Calu3 (cell line): ENCODE data around the gene ARID1A. TPM values are rescaled to one million over a fixed set of nuclear protein-coding genes. Genes with fewer than 3 reads are reported as not detected.

Source experiments
- BruUV-seq: library from RNA; stranded (reverse); fragments of 400-500 nt; replicated peaks from 2 replicates; lab custom pipeline; 2021; lab: Mats Ljungman, UMichigan
- CTCF ChIA-PET: fragments of 300-600 bp; sonication (Branson Sonifier 250); formaldehyde crosslinking; loops from one replicate; lab custom pipeline; 2022; ENCODE audit warnings: antibody characterized with exemption; lab: Charles Lee
- DNase-seq: peaks from one replicate; pipeline ENCODE4 v3.0.0; 2022
- H3K27ac Mint-ChIP-seq: one replicate; pipeline ENCODE4 v1.8.0; 2022; ENCODE audit warnings: mixed read lengths; ENCODE audit not compliant: unreplicated experiment
- H3K27me3 Mint-ChIP-seq: one replicate; pipeline ENCODE4 v1.8.0; 2022; ENCODE audit warnings: mixed read lengths; ENCODE audit not compliant: unreplicated experiment
- H3K36me3 Mint-ChIP-seq: one replicate; pipeline ENCODE4 v1.8.0; 2022; ENCODE audit warnings: mild to moderate bottlenecking, moderate library complexity, mixed read lengths; ENCODE audit not compliant: insufficient read depth, unreplicated experiment
- H3K4me1 Mint-ChIP-seq: one replicate; pipeline ENCODE4 v1.8.0; 2022; ENCODE audit warnings: mild to moderate bottlenecking, low read depth, mixed read lengths; ENCODE audit not compliant: unreplicated experiment
- H3K4me3 Mint-ChIP-seq: one replicate; pipeline ENCODE4 v1.8.0; 2022; ENCODE audit warnings: mild to moderate bottlenecking, low read depth, moderate library complexity, mixed read lengths; ENCODE audit not compliant: unreplicated experiment
- H3K9me3 Mint-ChIP-seq: one replicate; pipeline ENCODE4 v1.8.0; 2022; ENCODE audit warnings: low read depth, mixed read lengths; ENCODE audit not compliant: unreplicated experiment
- intact Hi-C: fragments of 100-400 bp; cut with micrococcal nuclease; formaldehyde crosslinking; loops from one replicate; pipeline ENCODE4 v1.10.0; 2022; ENCODE audit not compliant: unreplicated experiment
- total RNA-seq: library from RNA; stranded (reverse); gene quantifications from 2 replicates; pipeline ENCODE4 v1.2.3, GENCODE V29; 2022
- TF ChIP-seq, protein P1 (sequence below): fragments of 200-600 bp; IDR thresholded peaks from one replicate; pipeline ENCODE4 v1.8.0; 2022; ENCODE audit warnings: antibody characterized with exemption; ENCODE audit not compliant: unreplicated experiment

Gene ARID1A
- total RNA-seq, 1 experiment from 2014 or later, result 51.7 TPM

DNA sequence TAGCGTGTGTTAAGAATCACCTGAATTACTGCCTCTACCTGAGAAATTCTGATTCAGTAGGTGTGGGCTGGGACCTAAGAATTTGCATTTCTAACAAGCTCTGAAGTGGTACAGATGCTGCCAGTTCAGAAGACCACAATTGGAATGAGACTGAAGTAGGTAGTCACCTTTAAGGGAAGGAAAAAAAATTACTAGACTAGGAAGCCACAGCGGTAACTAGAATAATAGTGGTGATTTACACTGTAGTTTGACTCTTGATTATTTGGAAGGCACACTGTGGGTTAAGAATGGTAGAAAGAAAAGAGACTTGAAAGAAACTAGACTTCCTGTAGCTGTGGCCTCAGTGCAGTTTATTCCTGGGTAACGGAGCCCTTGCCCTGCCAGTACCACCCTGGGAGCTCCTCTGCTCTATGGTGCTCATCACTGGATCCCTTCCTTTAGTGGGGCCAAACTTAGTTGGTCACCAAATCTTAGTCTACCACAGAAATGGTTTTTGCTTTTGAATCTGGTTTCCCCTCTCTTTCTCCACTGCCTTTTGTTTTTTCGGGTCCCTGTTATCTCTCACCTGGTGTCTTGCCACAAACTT, 43.6 kb downstream of the ARID1A start:
- Mint-ChIP-seq H3K36me3 (peaks cover 22% of the 10 kb centered on the region), H3K9me3 (no peaks in the 10 kb centered on the region), H3K4me3 (no peak overlapping the region), H3K27ac (no peak overlapping the region), H3K4me1 (peaks cover 32% of the 10 kb centered on the region), H3K27me3 (no peaks in the 10 kb centered on the region)
- intact Hi-C loops, result no loop called here
- CTCF ChIA-PET, result no interaction called here
- no TSS peak for BruUV-seq
- TF ChIP-seq, protein P1, sequence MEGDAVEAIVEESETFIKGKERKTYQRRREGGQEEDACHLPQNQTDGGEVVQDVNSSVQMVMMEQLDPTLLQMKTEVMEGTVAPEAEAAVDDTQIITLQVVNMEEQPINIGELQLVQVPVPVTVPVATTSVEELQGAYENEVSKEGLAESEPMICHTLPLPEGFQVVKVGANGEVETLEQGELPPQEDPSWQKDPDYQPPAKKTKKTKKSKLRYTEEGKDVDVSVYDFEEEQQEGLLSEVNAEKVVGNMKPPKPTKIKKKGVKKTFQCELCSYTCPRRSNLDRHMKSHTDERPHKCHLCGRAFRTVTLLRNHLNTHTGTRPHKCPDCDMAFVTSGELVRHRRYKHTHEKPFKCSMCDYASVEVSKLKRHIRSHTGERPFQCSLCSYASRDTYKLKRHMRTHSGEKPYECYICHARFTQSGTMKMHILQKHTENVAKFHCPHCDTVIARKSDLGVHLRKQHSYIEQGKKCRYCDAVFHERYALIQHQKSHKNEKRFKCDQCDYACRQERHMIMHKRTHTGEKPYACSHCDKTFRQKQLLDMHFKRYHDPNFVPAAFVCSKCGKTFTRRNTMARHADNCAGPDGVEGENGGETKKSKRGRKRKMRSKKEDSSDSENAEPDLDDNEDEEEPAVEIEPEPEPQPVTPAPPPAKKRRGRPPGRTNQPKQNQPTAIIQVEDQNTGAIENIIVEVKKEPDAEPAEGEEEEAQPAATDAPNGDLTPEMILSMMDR, result no peak
- no peak for DNase-seq

DNA sequence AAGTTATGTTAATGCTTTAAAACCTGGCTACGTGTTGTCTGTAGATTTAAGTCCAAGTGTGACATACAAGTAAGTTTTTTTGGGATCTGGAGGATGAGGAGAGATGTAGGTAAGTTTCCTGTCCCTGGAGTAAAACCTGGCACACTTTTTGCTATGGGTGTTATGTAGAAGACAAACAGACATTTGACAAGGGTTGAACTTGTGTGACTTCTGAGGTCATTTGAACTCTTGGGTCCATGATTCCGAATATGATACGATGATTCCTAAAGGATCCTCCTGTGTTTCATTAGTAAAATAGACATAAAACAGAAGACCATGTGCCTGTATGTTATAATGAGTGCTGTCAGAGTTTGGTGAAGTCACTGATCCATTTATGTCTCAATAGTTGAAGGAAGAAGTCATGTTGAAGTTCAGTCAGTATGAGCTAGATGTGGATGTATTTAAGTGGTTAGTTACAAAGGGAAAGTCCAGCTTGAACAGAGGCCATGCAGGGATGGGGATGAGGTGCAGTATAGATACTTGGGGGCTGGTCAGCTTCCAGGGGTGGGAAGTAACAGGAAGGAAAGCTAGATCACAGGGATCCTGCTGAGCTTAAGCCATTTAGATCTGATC, 44.3 kb downstream of the ARID1A start:
- intact Hi-C loops, result no loop called here
- Mint-ChIP-seq H3K36me3 (peaks cover 16% of the 10 kb centered on the region), H3K27me3 (no peaks in the 10 kb centered on the region), H3K9me3 (no peaks in the 10 kb centered on the region), H3K4me3 (no peak overlapping the region), H3K4me1 (peaks cover 34% of the 10 kb centered on the region), H3K27ac (no peak overlapping the region)
- TF ChIP-seq, protein P1, result no peak
- CTCF ChIA-PET, result no interaction called here
- no TSS peak for BruUV-seq
- DNase-seq, result no peak

DNA sequence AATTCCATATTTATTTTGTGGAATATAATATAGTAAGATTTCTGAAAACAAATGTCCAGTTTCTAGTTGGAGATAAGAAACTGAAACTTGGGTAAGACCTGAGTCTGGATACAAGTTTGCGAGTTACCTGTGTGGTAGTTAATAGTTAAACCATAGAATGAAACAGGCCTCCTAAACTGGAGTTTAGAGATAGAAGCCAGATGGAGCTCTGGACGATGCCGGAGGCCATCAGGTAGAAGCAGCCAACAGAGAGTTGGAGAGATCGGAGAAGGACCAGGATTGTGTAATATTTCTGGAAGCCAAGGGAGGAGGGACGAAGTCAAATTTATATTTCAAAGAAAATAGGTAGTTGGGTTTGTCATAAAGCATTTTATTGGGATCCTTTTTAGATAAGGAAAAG, 45.1 kb downstream of the ARID1A start:
- Mint-ChIP-seq H3K36me3 (peaks cover 10% of the 10 kb centered on the region), H3K4me3 (no peak overlapping the region)
- DNase-seq, result no peak

DNA sequence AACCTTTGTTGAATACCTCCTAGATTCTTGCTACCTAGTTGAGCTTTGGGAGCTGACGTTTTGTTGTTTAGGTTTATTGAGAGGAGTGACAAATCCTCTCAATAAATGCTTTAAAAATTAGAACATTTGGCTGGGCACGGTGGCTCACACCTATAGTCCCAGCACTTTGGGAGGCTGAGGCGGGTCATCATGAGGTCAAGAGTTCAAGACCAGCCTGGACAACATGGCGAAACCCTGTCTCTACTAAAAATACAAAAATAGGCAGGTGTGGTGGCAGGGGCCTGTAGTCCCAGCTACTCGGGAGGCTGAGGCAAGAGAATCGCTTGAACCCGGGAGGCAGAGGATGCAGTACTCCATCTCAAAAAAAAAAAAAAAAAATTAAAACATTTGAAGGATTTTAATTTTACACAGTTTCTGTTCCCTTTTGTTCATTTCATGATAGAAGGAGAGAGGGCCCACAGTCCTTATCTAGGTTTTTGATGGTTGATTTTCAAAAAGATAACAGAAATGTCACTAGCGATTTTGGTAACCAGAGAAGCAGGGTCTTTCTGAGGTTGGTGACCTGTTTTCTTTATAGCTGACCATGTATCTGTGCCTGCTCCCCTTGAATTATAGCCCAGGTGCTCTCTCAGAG, 47.7 kb downstream of the ARID1A start:
- CTCF ChIA-PET, result no interaction called here

More for the DNA sequence above, 45.1 kb downstream of the ARID1A start:
- Mint-ChIP-seq H3K9me3 (no peaks in the 10 kb centered on the region), H3K4me1 (peaks cover 34% of the 10 kb centered on the region), H3K27me3 (no peaks in the 10 kb centered on the region), H3K27ac (no peak overlapping the region)
- no TSS peak for BruUV-seq
- TF ChIP-seq, protein P1, result no peak
- intact Hi-C loops, result no loop called here
- CTCF ChIA-PET, result no interaction called here

More for the DNA sequence above, 47.7 kb downstream of the ARID1A start:
- H3K27me3 Mint-ChIP-seq, result no peaks in the 10 kb centered on the region
- no TSS peak for BruUV-seq
- DNase-seq, result no peak
- H3K4me3 Mint-ChIP-seq, result no peak overlapping the region
- TF ChIP-seq, protein P1, result no peak
- intact Hi-C loops, result no loop called here
- no peaks in the 10 kb centered on the region for H3K9me3 Mint-ChIP-seq
- peaks cover 5% of the 10 kb centered on the region for H3K36me3 Mint-ChIP-seq
- H3K4me1 Mint-ChIP-seq, result peaks cover 41% of the 10 kb centered on the region
- H3K27ac Mint-ChIP-seq, result peak overlapping the region; percentile 85
